Measurements from ENCODE around the gene SYT7.

DNA sequence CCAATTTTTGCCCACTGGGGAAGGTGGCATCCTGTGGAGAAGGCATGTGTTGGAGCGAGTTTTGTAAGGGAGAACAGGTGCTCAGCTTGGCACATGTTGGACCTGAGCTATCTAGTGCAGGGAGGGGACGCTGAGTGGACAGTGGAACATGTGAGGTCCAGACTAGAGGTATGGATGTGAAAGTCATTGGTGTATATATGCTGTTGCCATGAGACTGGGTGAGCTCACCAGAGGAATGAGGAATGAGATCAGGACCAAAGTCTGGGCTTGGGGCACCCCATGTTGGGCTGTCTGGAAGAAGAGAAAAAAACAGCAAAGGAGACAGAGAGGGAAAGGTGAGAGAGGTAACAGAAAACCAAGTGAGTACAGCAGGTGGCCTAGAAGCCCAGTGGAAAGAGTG, 12.3 kb upstream of the SYT7 start:
- TF ChIP-seq, protein P1, sequence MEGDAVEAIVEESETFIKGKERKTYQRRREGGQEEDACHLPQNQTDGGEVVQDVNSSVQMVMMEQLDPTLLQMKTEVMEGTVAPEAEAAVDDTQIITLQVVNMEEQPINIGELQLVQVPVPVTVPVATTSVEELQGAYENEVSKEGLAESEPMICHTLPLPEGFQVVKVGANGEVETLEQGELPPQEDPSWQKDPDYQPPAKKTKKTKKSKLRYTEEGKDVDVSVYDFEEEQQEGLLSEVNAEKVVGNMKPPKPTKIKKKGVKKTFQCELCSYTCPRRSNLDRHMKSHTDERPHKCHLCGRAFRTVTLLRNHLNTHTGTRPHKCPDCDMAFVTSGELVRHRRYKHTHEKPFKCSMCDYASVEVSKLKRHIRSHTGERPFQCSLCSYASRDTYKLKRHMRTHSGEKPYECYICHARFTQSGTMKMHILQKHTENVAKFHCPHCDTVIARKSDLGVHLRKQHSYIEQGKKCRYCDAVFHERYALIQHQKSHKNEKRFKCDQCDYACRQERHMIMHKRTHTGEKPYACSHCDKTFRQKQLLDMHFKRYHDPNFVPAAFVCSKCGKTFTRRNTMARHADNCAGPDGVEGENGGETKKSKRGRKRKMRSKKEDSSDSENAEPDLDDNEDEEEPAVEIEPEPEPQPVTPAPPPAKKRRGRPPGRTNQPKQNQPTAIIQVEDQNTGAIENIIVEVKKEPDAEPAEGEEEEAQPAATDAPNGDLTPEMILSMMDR (IDR thresholded peaks at IDR 0.05; ENCODE audit: low read depth, low read length, missing input control) = no peak
- no peak for TF ChIP-seq FOXA1 (IDR thresholded peaks at IDR 0.05)
- TF ChIP-seq, protein P2, sequence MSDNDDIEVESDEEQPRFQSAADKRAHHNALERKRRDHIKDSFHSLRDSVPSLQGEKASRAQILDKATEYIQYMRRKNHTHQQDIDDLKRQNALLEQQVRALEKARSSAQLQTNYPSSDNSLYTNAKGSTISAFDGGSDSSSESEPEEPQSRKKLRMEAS (IDR thresholded peaks at IDR 0.05) = no peak
- no peak for TF ChIP-seq HNF4A (conservative IDR thresholded peaks at IDR 0.05)
- TF ChIP-seq, protein P3, sequence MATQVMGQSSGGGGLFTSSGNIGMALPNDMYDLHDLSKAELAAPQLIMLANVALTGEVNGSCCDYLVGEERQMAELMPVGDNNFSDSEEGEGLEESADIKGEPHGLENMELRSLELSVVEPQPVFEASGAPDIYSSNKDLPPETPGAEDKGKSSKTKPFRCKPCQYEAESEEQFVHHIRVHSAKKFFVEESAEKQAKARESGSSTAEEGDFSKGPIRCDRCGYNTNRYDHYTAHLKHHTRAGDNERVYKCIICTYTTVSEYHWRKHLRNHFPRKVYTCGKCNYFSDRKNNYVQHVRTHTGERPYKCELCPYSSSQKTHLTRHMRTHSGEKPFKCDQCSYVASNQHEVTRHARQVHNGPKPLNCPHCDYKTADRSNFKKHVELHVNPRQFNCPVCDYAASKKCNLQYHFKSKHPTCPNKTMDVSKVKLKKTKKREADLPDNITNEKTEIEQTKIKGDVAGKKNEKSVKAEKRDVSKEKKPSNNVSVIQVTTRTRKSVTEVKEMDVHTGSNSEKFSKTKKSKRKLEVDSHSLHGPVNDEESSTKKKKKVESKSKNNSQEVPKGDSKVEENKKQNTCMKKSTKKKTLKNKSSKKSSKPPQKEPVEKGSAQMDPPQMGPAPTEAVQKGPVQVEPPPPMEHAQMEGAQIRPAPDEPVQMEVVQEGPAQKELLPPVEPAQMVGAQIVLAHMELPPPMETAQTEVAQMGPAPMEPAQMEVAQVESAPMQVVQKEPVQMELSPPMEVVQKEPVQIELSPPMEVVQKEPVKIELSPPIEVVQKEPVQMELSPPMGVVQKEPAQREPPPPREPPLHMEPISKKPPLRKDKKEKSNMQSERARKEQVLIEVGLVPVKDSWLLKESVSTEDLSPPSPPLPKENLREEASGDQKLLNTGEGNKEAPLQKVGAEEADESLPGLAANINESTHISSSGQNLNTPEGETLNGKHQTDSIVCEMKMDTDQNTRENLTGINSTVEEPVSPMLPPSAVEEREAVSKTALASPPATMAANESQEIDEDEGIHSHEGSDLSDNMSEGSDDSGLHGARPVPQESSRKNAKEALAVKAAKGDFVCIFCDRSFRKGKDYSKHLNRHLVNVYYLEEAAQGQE (IDR thresholded peaks at IDR 0.05) = no peak
- TF ChIP-seq, protein P4, sequence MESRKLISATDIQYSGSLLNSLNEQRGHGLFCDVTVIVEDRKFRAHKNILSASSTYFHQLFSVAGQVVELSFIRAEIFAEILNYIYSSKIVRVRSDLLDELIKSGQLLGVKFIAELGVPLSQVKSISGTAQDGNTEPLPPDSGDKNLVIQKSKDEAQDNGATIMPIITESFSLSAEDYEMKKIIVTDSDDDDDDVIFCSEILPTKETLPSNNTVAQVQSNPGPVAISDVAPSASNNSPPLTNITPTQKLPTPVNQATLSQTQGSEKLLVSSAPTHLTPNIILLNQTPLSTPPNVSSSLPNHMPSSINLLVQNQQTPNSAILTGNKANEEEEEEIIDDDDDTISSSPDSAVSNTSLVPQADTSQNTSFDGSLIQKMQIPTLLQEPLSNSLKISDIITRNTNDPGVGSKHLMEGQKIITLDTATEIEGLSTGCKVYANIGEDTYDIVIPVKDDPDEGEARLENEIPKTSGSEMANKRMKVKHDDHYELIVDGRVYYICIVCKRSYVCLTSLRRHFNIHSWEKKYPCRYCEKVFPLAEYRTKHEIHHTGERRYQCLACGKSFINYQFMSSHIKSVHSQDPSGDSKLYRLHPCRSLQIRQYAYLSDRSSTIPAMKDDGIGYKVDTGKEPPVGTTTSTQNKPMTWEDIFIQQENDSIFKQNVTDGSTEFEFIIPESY (IDR thresholded peaks at IDR 0.05) = no peak
- TF ChIP-seq, protein P5, sequence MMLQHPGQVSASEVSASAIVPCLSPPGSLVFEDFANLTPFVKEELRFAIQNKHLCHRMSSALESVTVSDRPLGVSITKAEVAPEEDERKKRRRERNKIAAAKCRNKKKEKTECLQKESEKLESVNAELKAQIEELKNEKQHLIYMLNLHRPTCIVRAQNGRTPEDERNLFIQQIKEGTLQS (IDR thresholded peaks at IDR 0.05) = no peak
- TF ChIP-seq RXRA (IDR thresholded peaks at IDR 0.05) = no peak
- no peak for TF ChIP-seq EGR1 (IDR thresholded peaks at IDR 0.05; ENCODE audit: low read depth in 2 of 2)
- no peak for TF ChIP-seq RAD21 (IDR thresholded peaks at IDR 0.05)
- TF ChIP-seq YY1 (IDR thresholded peaks at IDR 0.05) = no peak
- TF ChIP-seq NR2F2 (IDR thresholded peaks at IDR 0.05) = no peak

Measured in liver (tissue), 3 donors.